CD4-positive, alpha-beta T cell (primary cell): Measurements from ENCODE around the gene BPIFB2. TPM values are rescaled to one million over a fixed set of nuclear protein-coding genes. Genes with fewer than 3 reads are reported as not detected.

ENCODE experiments used
- ATAC-seq: fragments of 200-7000 bp; cut with Tn5 transposase; one replicate; pipeline ENCODE4 v1.10.0; 2022; ENCODE audit warnings: mild to moderate bottlenecking; ENCODE audit not compliant: poor library complexity
- CTCF ChIA-PET: fragments of 350-600 bp; sonication (Branson Sonifier 250); formaldehyde crosslinking; loops from one replicate; lab custom pipeline; 2021; ENCODE audit warnings: antibody characterized with exemption, inconsistent platforms; lab: Charles Lee
- POLR2A ChIA-PET: fragments of 350-600 bp; sonication (Branson Sonifier 250); formaldehyde crosslinking; loops from one replicate; lab custom pipeline; 2021; ENCODE audit warnings: antibody characterized with exemption, inconsistent platforms; lab: Charles Lee
- DNase-seq, 14 experiments: peaks; one replicate each; pipeline ENCODE4 v3.0.0-alpha.2; 2013 to 2020; ENCODE audit warnings: mixed read lengths in 2 of 14
- H3K27ac ChIP-seq, 2 donors: one replicate each; pipeline versions ENCODE4 v1.5.1 to v1.7.0; 2013; ENCODE audit warnings: low read length in 2 of 2, low read depth in 1 of 2, mild to moderate bottlenecking in 1 of 2
- H3K27me3 ChIP-seq, 2 experiments: 1 replicate in 1 of 2; 2 replicates in 1 of 2; pipeline versions ENCODE4 v1.6.1 to v1.7.0; 2013; ENCODE audit warnings: low read length in 2 of 2, control low read depth in 1 of 2, mild to moderate bottlenecking in 1 of 2, moderate library complexity in 1 of 2; ENCODE audit not compliant: insufficient read depth in 2 of 2, control insufficient read depth in 1 of 2
- H3K36me3 ChIP-seq: one replicate; pipeline ENCODE4 v1.6.1; 2013; ENCODE audit warnings: low read length, control low read depth; ENCODE audit not compliant: insufficient read depth
- H3K4me1 ChIP-seq: one replicate; pipeline ENCODE4 v1.6.1; 2013; ENCODE audit warnings: low read length, control low read depth; ENCODE audit not compliant: insufficient read depth
- H3K4me3 ChIP-seq: one replicate; pipeline ENCODE4 v1.5.1; 2013; ENCODE audit warnings: mild to moderate bottlenecking, low read length, moderate library complexity
- H3K9me3 ChIP-seq, 2 experiments: 1 replicate in 1 of 2; 2 replicates in 1 of 2; pipeline versions ENCODE4 v1.6.1 to v1.7.0; 2013; ENCODE audit warnings: low read length in 2 of 2, mild to moderate bottlenecking in 2 of 2, control low read depth in 1 of 2, moderate library complexity in 1 of 2; ENCODE audit not compliant: control insufficient read depth in 1 of 2, insufficient read depth in 1 of 2
- H3K27ac Mint-ChIP-seq: one replicate; pipeline ENCODE4 v1.8.0; 2020; ENCODE audit warnings: mixed read lengths
- H3K27me3 Mint-ChIP-seq: one replicate; pipeline ENCODE4 v1.8.0; 2021; ENCODE audit warnings: mixed read lengths
- H3K36me3 Mint-ChIP-seq: one replicate; pipeline ENCODE4 v1.8.0; 2021; ENCODE audit warnings: low read depth, mixed read lengths
- H3K4me1 Mint-ChIP-seq: one replicate; pipeline ENCODE4 v1.8.0; 2021; ENCODE audit warnings: low read depth, mixed read lengths
- H3K4me3 Mint-ChIP-seq: one replicate; pipeline ENCODE4 v1.8.0; 2020; ENCODE audit warnings: mild to moderate bottlenecking, mixed read lengths
- H3K9me3 Mint-ChIP-seq: one replicate; pipeline ENCODE4 v1.8.0; 2020; ENCODE audit warnings: mixed read lengths
- CTCF ChIP-seq: fragments of 200-600 bp; IDR thresholded peaks from one replicate; pipeline ENCODE4 v1.8.0; 2022; ENCODE audit warnings: antibody characterized with exemption, mild to moderate bottlenecking
- intact Hi-C, 2 experiments: fragments of 100-400 bp; cut with DNase I in 1 of 2; cut with micrococcal nuclease in 1 of 2; formaldehyde crosslinking; loops; one replicate each; pipeline versions ENCODE4 v1.15.1 to v1.9.0; 2023 to 2025; cut with DNase I, micrococcal nuclease
- total RNA-seq, 174 experiments: library from RNA in 2 of 174; stranded (reverse) in 2 of 174; gene quantifications; one replicate each; pipeline ENCODE4 v1.2.3 and lab custom pipeline; 2021 to 2026

Gene BPIFB2
- total RNA-seq, 2 experiments from 2014 or later: not detected

GRCh38 chr20:33034115-33034514 lies 26.6 kb downstream of the BPIFB2 start:
- Mint-ChIP-seq H3K9me3 (peaks cover 3% of the 10 kb centered on the region), H3K27me3 (no peaks in the 10 kb centered on the region), H3K36me3 (no peaks in the 10 kb centered on the region), H3K4me1 (no peaks in the 10 kb centered on the region), H3K27ac (no peak overlapping the region), H3K4me3 (no peak overlapping the region)
- POLR2A ChIA-PET: no interaction called here
- no peak overlapping the region for H3K4me3 ChIP-seq
- H3K36me3 ChIP-seq: no peaks in the 10 kb centered on the region
- H3K27me3 ChIP-seq: no peaks in the 10 kb centered on the region
- intact Hi-C loops: no loop called here
- H3K9me3 ChIP-seq: peaks cover 6 to 10% of the 10 kb centered on the region in 2 experiments
- TF ChIP-seq CTCF: no peak
- DNase-seq (no peak), ATAC-seq (no peak)
- CTCF ChIA-PET: no interaction called here
- H3K27ac ChIP-seq: no peak overlapping the region
- no peaks in the 10 kb centered on the region for H3K4me1 ChIP-seq

GRCh38 chr20:33034901-33035492 lies 27.5 kb downstream of the BPIFB2 start:
- Mint-ChIP-seq H3K9me3 (peaks cover 3% of the 10 kb centered on the region), H3K4me3 (no peak overlapping the region), H3K36me3 (no peaks in the 10 kb centered on the region), H3K27ac (no peak overlapping the region), H3K27me3 (no peaks in the 10 kb centered on the region), H3K4me1 (no peaks in the 10 kb centered on the region)
- Histone ChIP-seq H3K9me3 (peaks cover 6 to 10% of the 10 kb centered on the region in 2 experiments), H3K4me1 (no peaks in the 10 kb centered on the region), H3K36me3 (no peaks in the 10 kb centered on the region), H3K27me3 (no peaks in the 10 kb centered on the region), H3K4me3 (no peak overlapping the region), H3K27ac (no peak overlapping the region)
- CTCF ChIA-PET: no interaction called here
- no peak for TF ChIP-seq CTCF
- ATAC-seq (no peak), DNase-seq (no peak)
- POLR2A ChIA-PET: no interaction called here
- intact Hi-C loops: no loop called here

GRCh38 chr20:33037456-33037855 lies 30.0 kb downstream of the BPIFB2 start:
- Mint-ChIP-seq H3K4me3 (no peak overlapping the region), H3K27ac (no peak overlapping the region), H3K36me3 (no peaks in the 10 kb centered on the region), H3K27me3 (no peaks in the 10 kb centered on the region), H3K9me3 (peaks cover 3% of the 10 kb centered on the region), H3K4me1 (no peaks in the 10 kb centered on the region)
- Histone ChIP-seq H3K27me3 (no peaks in the 10 kb centered on the region), H3K4me1 (no peaks in the 10 kb centered on the region), H3K4me3 (no peak overlapping the region), H3K36me3 (no peaks in the 10 kb centered on the region), H3K27ac (no peak overlapping the region), H3K9me3 (peaks cover 6 to 10% of the 10 kb centered on the region in 2 experiments)
- ATAC-seq: no peak
- TF ChIP-seq CTCF: no peak
- ChIA-PET CTCF (interaction anchor here (0.7 kb wide), 1 partner anchor 1100 kb away, joined by 3 read pairs; no protein-coding TSS in a partner anchor), POLR2A (no interaction called here)
- intact Hi-C loops: no loop called here
- DNase-seq: no peak
